ENCODE results near the gene ATP2B3.

DNA sequence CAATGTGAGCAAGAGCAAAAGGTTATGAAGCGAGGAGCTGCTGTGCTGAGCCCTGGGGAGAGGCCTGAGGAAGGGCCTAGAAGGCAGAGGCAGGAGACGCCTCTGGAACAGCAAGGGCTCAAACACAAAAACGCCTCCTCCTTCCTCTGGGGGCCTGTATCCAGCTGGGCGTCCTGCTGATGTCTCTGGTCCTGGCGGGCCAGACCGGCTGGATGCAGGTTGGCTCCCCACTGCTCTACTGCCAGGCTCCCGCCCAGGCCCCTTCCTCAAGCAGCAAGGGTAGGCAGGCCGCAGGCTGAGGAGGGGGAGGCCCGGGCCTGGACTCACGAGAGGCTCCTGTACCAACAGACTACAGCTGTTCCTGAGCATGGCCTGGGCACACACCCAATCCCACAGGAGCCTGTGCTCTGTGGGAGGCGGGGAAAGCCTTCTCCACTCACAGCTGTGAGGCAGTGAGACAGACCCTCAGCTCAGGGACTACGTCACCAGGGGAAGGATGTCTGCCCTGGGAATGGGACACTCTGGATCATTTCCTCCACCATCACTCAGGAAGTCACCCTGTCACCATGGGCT lies 49.3 kb upstream of the ATP2B3 start:
- TF ChIP-seq, protein P1, sequence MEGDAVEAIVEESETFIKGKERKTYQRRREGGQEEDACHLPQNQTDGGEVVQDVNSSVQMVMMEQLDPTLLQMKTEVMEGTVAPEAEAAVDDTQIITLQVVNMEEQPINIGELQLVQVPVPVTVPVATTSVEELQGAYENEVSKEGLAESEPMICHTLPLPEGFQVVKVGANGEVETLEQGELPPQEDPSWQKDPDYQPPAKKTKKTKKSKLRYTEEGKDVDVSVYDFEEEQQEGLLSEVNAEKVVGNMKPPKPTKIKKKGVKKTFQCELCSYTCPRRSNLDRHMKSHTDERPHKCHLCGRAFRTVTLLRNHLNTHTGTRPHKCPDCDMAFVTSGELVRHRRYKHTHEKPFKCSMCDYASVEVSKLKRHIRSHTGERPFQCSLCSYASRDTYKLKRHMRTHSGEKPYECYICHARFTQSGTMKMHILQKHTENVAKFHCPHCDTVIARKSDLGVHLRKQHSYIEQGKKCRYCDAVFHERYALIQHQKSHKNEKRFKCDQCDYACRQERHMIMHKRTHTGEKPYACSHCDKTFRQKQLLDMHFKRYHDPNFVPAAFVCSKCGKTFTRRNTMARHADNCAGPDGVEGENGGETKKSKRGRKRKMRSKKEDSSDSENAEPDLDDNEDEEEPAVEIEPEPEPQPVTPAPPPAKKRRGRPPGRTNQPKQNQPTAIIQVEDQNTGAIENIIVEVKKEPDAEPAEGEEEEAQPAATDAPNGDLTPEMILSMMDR (IDR thresholded peaks at IDR 0.05) = no peak
- TF ChIP-seq POLR2AphosphoS5 (IDR thresholded peaks at IDR 0.05; ENCODE audit: low read depth, low read length) = no peak
- TF ChIP-seq, protein P2, sequence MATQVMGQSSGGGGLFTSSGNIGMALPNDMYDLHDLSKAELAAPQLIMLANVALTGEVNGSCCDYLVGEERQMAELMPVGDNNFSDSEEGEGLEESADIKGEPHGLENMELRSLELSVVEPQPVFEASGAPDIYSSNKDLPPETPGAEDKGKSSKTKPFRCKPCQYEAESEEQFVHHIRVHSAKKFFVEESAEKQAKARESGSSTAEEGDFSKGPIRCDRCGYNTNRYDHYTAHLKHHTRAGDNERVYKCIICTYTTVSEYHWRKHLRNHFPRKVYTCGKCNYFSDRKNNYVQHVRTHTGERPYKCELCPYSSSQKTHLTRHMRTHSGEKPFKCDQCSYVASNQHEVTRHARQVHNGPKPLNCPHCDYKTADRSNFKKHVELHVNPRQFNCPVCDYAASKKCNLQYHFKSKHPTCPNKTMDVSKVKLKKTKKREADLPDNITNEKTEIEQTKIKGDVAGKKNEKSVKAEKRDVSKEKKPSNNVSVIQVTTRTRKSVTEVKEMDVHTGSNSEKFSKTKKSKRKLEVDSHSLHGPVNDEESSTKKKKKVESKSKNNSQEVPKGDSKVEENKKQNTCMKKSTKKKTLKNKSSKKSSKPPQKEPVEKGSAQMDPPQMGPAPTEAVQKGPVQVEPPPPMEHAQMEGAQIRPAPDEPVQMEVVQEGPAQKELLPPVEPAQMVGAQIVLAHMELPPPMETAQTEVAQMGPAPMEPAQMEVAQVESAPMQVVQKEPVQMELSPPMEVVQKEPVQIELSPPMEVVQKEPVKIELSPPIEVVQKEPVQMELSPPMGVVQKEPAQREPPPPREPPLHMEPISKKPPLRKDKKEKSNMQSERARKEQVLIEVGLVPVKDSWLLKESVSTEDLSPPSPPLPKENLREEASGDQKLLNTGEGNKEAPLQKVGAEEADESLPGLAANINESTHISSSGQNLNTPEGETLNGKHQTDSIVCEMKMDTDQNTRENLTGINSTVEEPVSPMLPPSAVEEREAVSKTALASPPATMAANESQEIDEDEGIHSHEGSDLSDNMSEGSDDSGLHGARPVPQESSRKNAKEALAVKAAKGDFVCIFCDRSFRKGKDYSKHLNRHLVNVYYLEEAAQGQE (IDR thresholded peaks at IDR 0.05; ENCODE audit: insufficient read depth in 1 of 2, low read depth in 2 of 2, low read length in 1 of 2) = no peak
- TF ChIP-seq TCF7L2 (IDR thresholded peaks at IDR 0.05; ENCODE audit: low read depth, low read length) = no peak

Measured in Panc1 (cell line).